GM21526 (cell line): ENCODE data around the gene EIF4H.
"Not testable (repeated sequence)": the region's sequence is repeated elsewhere in the genome, so short reads cannot be mapped to it uniquely, and the experiment has no call there.

Source experiments
- ATAC-seq: cut with Tn5 transposase; IDR thresholded peaks from one replicate; pipeline ENCODE4 v1.9.1; 2021; ENCODE audit warnings: moderate library complexity; ENCODE audit not compliant: unreplicated experiment, low FRiP score

The EIF4H gene

GRCh38 chr7:74222851-74223710, 48.9 kb downstream of the EIF4H start:
- no peak for ATAC-seq

GRCh38 chr7:74223711-74224510, 49.8 kb downstream of the EIF4H start:
- ATAC-seq: no peak

- no peak for ATAC-seq
Observed at GRCh38 chr7:74224511-74224832, 50.3 kb downstream of the EIF4H start.

- ATAC-seq: not testable (repeated sequence)
Observed at GRCh38 chr7:74224907-74225306, 50.8 kb downstream of the EIF4H start.

GRCh38 chr7:74225400-74225799, 51.2 kb downstream of the EIF4H start:
- ATAC-seq: no peak

GRCh38 chr7:74226633-74227032, 52.5 kb downstream of the EIF4H start:
- no peak for ATAC-seq

- no peak for ATAC-seq
Observed at GRCh38 chr7:74228951-74229900, 55.1 kb downstream of the EIF4H start.

GRCh38 chr7:74230446-74231231, 56.5 kb downstream of the EIF4H start:
- no peak for ATAC-seq

- no peak for ATAC-seq
Observed at GRCh38 chr7:74231232-74231590, 57.1 kb downstream of the EIF4H start.

- ATAC-seq: no peak
Observed at GRCh38 chr7:74233655-74234285, 59.6 kb downstream of the EIF4H start.

GRCh38 chr7:74235518-74236268, 61.5 kb downstream of the EIF4H start:
- ATAC-seq: no peak

GRCh38 chr7:74236284-74236683, 62.1 kb downstream of the EIF4H start:
- ATAC-seq: no peak

- no peak for ATAC-seq
Observed at GRCh38 chr7:74240482-74240881, 66.3 kb downstream of the EIF4H start.

GRCh38 chr7:74242122-74242443, 67.9 kb downstream of the EIF4H start:
- no peak for ATAC-seq

GRCh38 chr7:74246497-74246896, 72.3 kb downstream of the EIF4H start:
- no peak for ATAC-seq
